Activated CD4-positive, alpha-beta T cell treated with anti-CD3 and anti-CD28 coated beads for 48 hours (primary cell): Measurements from ENCODE around the gene MEGF11.

Experiments
- DNase-seq: peaks from one replicate; pipeline ENCODE4 v3.0.0-alpha.2; 2020

MEGF11 gene

DNA sequence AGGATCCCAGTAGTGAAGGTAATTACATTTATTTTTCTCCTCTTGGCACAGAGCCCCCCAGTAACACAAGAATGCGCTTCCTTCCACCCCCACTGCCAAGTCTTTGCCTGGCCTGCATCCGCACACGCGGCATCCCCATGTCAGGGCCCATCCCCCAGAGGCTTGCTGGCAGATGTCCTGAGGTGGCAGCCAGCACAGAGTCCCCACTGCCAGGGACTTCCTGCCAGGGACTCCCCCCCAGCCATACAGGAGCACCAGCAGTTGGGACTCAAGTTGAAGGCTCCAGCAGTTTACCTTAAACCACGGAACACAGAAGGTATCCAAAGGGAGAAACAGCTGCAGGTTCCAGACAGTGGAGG lies 41.0 kb downstream of the MEGF11 start:
- DNase-seq, result no peak

DNA sequence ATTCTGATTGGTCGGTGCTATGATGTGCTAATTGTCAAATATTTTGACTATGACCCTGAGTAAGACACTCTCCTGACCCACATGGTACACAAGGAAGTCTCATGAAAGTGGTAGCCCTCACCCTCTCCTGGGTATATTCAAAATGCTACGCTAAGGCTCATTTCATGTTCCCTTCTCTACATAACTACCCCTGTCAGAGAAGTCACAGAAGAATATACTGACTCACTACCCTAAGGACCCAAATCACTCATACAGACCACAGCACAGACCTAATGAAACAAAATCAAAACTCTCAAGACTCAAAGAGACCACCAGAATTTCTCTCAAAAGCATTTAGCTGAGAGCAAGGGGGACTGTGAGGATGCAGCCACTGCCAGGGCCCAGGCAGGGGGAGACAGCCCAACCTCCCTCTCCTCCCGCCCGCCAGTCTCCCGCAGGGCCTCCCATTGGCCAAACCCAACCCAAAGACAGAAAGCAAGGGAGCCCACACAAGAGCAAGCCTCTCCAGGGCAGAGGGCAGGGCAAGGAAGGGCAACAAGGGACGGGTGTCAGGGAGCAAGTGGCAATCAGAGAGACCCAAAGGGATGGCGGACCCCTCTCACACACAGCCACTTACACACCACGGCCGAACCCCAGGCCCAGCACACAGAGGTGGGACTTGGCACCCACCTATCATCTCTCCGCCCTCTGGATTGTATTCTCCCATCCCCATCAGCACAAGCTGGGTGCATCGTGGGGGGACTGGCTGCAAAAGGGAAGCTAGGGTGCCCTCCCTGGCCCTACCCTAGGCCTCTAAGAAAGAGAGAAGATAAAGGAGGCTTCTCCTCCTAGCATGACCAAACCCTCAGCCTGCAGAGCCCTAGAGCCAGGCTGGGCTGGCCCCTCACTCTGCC lies 41.6 kb downstream of the MEGF11 start:
- no peak for DNase-seq

DNA sequence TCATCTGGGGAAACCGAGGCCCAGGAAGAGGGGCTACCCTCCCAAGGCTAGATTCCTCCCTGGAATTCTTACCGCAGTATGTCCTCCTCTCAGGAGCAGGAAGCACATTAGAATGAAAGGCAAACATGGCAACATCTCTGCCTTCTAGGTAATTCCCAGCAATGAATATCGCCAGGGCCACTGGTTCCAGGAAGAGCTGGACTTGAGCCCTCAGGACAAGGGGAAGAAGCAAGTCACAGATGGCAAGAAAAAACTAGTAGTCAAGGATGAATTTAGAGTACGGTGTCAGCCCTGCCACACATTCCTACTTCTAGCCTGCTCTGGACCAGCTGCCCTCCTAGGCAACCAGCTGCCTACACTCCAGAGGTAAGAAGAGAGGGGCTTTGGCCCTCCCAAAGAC lies 42.9 kb downstream of the MEGF11 start:
- DNase-seq, result no peak

- DNase-seq, result no peak
Measured at GRCh38 chr15:66198757-66199156, 54.8 kb downstream of the MEGF11 start.

DNA sequence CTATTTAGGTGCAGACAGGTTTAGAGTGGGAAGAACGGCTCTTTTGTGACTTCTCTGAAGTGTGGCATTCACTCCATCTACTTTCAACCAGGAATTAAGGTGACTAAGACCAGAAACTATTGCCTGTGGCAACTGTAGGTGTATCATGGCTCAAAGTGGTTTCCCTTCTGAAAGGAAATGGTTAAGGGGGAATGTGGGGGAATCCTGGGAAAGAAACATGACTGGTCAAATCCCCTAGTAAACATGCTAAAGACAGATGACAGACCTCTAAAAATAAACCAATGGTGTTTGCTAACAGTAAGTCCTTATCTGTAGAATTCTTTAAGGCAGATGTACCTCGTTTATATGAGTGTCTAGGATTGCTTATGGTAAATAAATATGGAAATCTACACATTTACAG lies 56.9 kb downstream of the MEGF11 start:
- DNase-seq, result no peak

- no peak for DNase-seq
Measured at GRCh38 chr15:66195621-66196230, 57.8 kb downstream of the MEGF11 start.

- DNase-seq, result no peak
Measured at GRCh38 chr15:66193066-66193465, 60.5 kb downstream of the MEGF11 start.

DNA sequence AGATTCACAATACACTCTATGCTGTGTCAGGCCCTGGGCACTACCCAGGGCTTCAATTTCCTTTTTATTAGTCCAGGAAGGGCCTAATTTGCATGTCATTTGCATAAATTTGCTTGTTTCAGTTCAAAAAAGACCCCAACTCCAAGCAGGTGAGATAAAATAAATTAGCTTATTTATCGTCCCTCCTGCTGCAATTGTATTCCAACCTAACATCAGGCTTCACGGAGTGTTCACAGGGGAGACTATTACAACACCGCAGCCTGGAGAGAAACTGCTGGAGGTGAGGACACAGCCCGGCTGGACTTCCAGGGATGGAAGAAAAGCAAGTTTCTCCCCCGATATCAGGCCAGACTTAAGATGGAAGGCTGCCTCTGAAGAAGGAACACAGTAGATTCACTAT lies 62.8 kb downstream of the MEGF11 start:
- no peak for DNase-seq

DNA sequence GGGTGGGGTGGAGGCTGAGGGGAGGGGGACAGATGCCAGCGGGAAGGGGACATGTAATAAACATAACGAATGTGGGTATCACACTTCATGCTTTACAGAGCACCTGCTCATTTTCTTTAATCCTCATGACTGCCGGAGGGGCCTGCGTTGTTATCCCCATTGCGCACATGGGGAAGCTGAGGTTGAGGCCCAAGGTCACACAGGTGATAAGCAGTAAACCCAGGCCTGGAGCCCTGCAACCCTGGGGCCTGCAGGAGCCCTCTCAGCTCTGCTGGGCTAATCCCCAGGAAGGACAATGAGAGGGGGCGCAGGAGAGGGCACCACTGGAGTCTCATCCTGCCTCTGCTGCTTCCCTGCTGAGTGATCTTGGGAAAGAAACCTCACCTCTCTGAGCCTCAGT lies 64.3 kb downstream of the MEGF11 start:
- no peak for DNase-seq

- DNase-seq, result no peak
Measured at GRCh38 chr15:66188464-66188863, 65.1 kb downstream of the MEGF11 start.

GRCh38 chr15:66187271-66187670 lies 66.3 kb downstream of the MEGF11 start:
- DNase-seq, result no peak

GRCh38 chr15:66186049-66186825 lies 67.3 kb downstream of the MEGF11 start:
- DNase-seq, result no peak

DNA sequence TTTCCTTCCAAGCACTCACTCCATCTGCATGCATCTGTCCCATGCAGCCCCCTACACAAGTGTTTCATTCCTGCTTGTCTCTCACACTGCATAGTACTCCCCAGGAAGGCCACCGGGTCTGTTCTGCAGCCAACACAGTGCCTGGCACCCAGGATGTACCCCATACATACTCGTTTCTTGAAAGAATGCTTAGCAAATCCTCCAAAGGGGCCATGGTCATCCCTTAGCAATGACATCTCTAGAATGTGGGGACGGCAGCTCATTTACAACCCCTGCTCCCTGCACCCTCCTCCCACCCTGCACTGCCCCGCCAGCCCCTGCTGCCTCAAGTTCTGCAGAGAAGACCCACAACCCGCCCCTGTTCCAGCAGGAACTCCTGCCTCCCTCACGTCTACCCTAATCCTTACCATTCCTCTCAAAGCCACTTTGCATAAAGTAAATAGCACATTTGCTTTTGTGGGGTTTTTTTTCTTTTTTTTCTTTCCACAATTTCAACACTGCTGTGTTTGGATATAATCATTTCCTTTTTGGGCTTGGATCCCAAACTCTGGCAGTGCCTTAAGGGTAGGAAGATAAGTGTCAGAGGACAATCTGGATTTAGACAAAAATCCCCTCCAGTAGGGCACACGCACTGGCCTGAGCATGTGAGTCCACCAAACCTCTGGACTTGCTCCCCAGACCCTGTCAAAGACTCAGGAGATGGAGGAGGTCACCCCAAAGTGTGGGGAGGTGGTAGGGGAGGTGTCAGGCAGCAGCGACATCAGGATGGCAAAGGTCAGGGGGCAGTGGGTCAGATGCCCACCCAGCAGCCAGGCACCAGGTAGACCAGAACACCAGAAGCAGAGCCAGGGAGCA lies 68.4 kb downstream of the MEGF11 start:
- no peak for DNase-seq

GRCh38 chr15:66184492-66184891 lies 69.1 kb downstream of the MEGF11 start:
- no peak for DNase-seq

DNA sequence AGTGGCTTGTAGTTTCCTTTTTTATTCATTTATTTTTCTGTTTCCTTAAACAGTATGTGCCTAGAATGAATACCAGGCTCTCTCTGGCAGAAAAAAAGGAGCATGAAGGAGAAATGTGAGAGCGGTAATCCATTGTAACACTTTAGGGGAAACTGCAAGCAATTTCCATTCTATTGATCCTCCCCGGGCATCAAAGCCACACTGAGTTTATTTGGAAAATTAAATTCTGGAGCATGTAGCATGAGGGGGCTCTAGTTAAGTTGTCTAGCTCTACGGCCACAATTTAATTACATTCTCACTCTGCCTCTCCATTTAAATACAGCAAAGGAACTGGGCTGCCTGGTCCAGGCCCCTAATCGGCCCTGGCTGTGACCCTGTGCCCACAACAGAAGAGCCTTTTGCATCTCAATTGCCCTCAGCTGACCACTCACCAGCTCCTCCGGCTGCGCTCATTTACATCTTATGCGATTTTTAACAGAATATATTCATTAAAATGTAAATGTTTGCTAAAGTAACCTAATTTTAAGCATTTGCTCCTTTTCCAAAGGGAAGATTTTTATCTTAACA lies 72.9 kb downstream of the MEGF11 start:
- no peak for DNase-seq

DNA sequence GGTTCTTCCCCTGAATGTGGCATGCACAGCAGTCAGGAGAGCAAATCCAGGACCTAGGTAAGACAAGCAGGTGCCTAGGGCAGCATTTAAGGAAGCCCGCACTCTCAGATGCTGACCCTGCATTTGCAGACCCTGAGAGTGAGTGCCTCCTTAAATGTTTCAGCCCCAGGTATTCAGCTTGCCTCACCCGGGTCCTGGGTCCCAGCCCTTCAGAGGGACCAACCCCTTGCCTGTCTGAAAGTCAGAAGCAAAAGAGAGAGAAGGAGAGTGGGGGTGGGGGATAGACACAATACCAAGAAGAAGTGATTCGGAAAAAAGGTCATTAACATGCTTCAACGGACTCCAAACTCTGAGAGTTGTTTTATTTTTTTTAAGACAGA lies 75.0 kb downstream of the MEGF11 start:
- DNase-seq, result no peak

- no peak for DNase-seq
Measured at GRCh38 chr15:66172324-66172980, 81.1 kb downstream of the MEGF11 start.

GRCh38 chr15:66171841-66172240 lies 81.7 kb downstream of the MEGF11 start:
- DNase-seq, result no peak

- DNase-seq, result no peak
Measured at GRCh38 chr15:66170716-66171115, 82.8 kb downstream of the MEGF11 start.

DNA sequence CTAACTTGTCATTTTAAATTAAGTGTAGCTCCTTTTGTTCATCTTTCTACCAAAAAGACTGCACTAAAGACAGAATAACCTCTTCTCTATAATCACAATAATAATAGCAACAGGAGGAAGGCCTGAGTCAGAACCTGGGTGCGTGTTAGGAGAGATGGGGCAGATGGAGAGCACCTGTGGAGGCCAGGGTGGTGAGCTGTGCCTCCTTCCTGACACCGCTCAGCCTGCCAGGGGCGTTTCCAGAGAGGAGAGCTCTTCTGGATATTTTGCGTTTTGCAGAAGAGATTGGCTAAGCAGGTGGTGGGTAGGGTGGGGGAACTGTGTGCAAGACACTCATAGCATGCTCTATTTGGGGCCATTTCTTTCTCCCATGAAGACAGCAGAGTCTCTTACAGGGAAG lies 83.5 kb downstream of the MEGF11 start:
- DNase-seq, result no peak

DNA sequence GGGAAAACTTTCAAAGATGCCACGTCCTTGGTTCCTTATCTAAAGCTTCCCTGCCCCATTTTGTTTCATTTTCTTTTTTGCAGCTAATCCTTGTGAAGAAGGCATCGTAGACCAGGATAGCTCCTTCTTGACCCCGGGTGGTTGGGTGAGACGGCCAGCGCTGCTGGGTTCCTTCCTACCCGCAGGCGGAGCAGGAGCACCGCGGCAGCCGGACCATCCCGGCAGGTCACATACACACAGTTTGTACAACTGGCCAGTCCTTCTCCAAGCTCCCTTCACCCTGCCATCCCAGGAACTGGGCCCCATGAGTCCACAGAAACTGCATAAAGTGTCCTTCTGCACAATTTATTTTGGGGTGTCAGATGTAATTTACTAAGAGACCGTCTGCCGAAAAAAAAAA lies 83.9 kb downstream of the MEGF11 start:
- no peak for DNase-seq

DNA sequence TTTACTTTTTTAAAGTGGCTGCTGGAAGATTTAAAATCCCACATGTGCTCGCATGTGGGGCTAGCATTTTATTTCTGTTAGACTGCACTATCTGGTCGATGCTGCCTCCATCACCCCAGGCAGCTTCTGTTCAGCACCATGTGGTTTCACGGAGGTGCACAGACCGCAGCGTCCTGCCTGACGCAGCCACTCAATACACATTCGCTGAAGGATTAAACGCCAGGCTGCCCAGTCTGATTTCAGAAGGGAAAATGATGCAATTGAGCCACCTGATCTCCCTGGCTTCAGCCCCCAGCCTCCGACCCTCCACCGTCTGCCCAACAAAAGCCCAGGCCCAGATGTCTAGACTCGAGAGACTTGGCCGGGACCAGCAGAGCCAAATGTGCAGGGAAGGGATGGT lies 84.5 kb downstream of the MEGF11 start:
- no peak for DNase-seq
